VCaP (cell line): ENCODE measurements around the gene PXMP4.

ENCODE experiments used
- H3K27ac ChIP-seq: fragments of 450-650 bp; 2 replicates; pipeline ENCODE4 v1.5.1; 2017
- TF ChIP-seq, protein P1 (sequence below): fragments of 450-650 bp; conservative IDR thresholded peaks from 2 replicates; pipeline ENCODE4 v1.5.1; 2017; ENCODE audit warnings: mild to moderate bottlenecking, moderate library complexity

PXMP4 gene, protein sequence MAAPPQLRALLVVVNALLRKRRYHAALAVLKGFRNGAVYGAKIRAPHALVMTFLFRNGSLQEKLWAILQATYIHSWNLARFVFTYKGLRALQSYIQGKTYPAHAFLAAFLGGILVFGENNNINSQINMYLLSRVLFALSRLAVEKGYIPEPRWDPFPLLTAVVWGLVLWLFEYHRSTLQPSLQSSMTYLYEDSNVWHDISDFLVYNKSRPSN

DNA sequence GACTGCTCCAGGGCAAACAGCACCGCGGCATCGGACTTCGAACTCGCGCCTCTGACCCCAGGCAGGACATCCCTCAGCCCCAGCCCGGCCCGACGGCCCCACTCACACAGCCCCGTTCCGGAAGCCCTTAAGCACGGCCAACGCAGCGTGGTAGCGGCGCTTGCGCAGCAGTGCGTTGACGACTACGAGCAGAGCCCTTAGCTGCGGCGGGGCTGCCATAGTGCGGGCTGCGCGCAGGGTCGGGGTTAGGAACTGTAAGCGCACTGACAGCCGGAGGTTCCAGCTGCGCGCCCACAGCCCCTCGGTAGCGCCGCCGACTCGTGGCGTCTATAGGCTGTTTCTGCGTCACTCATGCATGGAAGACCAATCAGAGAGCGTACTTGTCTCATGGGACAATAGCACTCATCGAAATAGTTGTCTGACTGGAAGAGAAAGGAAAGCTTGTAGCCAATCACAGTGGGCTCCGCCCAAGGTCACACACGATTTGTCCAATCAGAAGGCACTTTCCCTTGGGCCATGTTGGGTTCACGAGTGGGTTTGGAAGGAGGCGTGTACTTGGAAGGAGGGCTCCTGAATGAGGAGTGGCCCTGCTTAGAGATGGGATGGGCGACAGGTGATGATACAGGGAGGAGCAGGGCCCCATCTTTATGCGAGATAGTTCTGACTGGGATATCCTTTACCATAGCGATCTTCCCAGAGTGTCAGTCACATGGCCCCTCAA is at the start of gene PXMP4:
PXMP4 (minus strand) TSS at position 322 of the 721 bp plus-strand sequence; CDS start at position 219, 103 bp downstream.
- peak within 1 kb of the TSS; percentile 80 for H3K27ac ChIP-seq

DNA sequence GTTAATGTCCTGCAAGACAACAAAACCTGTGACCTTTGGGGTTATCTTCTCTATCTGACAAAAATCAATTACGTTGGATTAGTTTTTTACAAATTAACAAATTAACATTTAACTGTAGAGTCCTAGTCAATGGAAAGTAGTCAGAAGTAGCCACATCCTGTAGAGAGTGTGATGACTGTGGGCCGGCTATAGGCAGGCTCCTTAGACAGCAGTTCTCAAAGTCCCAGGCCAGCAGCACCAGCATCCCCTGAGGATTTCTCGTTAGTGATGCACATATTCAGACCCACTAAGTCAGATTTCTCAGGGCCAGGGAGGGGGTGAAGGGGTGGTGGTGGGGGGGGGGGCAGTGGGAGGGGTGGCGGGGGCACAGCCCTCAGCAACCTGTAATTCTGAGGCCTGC is 48.9 kb upstream of the PXMP4 start:
- H3K27ac ChIP-seq = no peak overlapping the region
- TF ChIP-seq, protein P1, sequence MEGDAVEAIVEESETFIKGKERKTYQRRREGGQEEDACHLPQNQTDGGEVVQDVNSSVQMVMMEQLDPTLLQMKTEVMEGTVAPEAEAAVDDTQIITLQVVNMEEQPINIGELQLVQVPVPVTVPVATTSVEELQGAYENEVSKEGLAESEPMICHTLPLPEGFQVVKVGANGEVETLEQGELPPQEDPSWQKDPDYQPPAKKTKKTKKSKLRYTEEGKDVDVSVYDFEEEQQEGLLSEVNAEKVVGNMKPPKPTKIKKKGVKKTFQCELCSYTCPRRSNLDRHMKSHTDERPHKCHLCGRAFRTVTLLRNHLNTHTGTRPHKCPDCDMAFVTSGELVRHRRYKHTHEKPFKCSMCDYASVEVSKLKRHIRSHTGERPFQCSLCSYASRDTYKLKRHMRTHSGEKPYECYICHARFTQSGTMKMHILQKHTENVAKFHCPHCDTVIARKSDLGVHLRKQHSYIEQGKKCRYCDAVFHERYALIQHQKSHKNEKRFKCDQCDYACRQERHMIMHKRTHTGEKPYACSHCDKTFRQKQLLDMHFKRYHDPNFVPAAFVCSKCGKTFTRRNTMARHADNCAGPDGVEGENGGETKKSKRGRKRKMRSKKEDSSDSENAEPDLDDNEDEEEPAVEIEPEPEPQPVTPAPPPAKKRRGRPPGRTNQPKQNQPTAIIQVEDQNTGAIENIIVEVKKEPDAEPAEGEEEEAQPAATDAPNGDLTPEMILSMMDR = no peak

More for the DNA sequence above, at the start of gene PXMP4:
- TF ChIP-seq, protein P1 = no peak

DNA sequence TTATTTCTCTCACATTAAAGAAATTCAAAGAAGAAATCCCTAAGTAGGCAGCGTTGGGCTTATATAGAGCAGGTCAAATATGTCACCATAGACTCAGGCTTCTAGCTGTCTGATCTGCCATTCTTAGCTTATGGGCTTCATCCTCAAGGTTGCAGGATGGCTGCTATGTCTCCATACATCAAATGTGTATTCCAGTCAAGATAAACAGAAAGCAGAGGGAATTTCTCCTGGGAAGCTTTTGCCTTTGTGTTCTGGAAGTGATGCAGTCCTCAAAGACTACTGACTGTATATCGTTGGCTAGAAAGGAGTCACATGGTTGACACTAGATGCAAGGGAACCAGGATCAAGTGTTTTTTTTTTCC is 47.6 kb upstream of the PXMP4 start:
- TF ChIP-seq, protein P1 = no peak
- no peak overlapping the region for H3K27ac ChIP-seq

DNA sequence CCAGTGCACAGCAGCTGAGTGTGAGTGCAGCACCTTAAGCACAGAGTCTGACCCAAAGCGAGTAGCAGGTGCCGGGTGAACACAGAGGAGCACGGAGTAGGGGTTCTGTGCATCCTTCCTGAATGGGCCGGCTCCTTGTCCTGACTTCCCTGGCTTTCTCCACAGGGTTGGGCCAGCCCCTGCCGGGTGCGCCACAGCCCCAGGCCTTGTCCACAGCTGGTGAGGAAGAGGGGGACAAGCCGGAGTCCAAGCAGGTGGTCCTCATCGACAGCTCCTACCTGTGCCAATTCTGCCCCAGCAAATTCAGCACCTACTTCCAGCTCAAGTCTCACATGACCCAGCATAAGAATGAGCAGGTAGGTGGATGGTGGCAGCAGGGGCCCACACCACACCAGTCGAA is 46.6 kb upstream of the PXMP4 start:
- H3K27ac ChIP-seq = no peak overlapping the region
- TF ChIP-seq, protein P1 = no peak

DNA sequence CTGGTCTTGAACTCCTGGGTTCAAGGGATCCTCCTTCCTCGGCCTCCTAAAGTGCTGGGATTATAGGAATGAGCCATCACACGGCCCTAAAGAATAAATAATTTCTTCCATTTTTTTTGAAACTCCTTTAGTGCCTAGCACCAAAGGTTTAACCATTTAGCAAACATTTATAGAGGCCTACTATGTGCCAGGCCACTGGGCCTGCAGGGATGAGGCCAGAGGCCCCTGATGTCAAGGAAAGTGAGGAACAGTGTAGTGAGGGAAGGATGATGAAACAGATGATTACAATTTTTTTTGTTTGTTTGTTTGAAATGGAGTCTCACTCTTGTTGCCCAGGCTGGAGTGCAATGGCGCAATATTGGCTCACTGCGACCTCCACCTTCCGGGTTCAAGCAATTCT is 45.5 kb upstream of the PXMP4 start:
- TF ChIP-seq, protein P1 = no peak

DNA sequence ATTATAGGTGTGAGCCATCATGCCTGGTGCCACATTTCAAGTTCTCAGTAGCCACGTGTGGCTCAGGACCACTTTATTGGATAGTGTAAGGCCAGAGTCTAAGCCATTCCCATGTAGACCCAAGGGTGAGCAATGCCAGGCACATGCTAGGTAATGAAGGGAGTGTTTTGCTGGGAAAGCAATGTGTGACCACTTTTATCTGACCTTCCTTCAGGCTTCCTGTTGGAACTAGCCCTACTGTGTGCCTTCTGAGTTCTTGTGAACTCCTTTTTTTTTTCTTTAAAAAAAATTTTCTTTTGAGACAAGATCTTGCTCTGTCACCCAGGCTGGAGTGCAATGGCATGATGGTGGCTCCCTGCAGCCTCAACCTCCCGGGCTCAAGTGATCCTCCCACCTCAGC is 45.0 kb upstream of the PXMP4 start:
- TF ChIP-seq, protein P1 = no peak
- no peak overlapping the region for H3K27ac ChIP-seq

More for the DNA sequence above, 45.5 kb upstream of the PXMP4 start:
- no peak overlapping the region for H3K27ac ChIP-seq

DNA sequence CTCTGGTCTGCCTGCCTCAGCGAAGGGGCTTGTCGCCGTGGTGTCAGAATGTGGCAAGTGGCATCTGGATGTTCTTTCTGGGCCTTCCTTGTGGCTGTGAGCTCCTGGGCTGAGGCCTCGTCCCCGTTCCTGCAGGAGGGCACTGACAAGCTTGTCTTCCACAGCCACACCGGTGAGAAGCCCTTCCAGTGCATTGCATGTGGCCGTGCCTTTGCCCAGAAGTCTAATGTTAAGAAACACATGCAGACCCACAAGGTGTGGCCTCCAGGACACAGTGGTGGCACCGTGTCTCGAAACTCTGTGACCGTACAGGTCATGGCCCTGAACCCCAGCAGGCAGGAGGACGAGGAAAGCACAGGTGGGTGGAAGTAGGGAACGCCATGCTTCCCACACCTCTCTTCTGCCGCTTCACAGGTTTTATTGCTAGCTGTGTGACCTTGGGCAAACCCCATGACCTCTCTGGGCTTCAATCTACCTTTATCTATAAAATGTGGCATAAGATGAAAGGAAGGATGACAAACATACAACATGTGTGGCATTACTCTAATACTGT is 41.7 kb upstream of the PXMP4 start:
- TF ChIP-seq, protein P1 = no peak
- H3K27ac ChIP-seq = no peak overlapping the region
